GM21367 (cell line): ENCODE measurements around the gene GALNT9.

ENCODE experiments used
- ATAC-seq: cut with Tn5 transposase; IDR thresholded peaks from one replicate; pipeline ENCODE4 v1.9.1; 2021; ENCODE audit not compliant: unreplicated experiment

The GALNT9 gene

GRCh38 chr12:132282031-132282949, 47.1 kb downstream of the GALNT9 start:
- no peak for ATAC-seq

GRCh38 chr12:132281038-132281437, 48.4 kb downstream of the GALNT9 start:
- no peak for ATAC-seq

- no peak for ATAC-seq
Measured at GRCh38 chr12:132280406-132280805, 49.0 kb downstream of the GALNT9 start.

- no peak for ATAC-seq
Measured at GRCh38 chr12:132279930-132280329, 49.5 kb downstream of the GALNT9 start.

GRCh38 chr12:132279184-132279889, 50.1 kb downstream of the GALNT9 start:
- ATAC-seq = no peak

GRCh38 chr12:132278401-132279183, 50.8 kb downstream of the GALNT9 start:
- no peak for ATAC-seq

GRCh38 chr12:132277949-132278348, 51.4 kb downstream of the GALNT9 start:
- ATAC-seq = no peak

- ATAC-seq = no peak
Measured at GRCh38 chr12:132277374-132277941, 51.9 kb downstream of the GALNT9 start.

- no peak for ATAC-seq
Measured at GRCh38 chr12:132276827-132277373, 52.5 kb downstream of the GALNT9 start.

GRCh38 chr12:132276066-132276826, 53.1 kb downstream of the GALNT9 start:
- no peak for ATAC-seq

- no peak for ATAC-seq
Measured at GRCh38 chr12:132275631-132276030, 53.8 kb downstream of the GALNT9 start.

GRCh38 chr12:132275110-132275531, 54.3 kb downstream of the GALNT9 start:
- ATAC-seq = no peak

- no peak for ATAC-seq
Measured at GRCh38 chr12:132273992-132274334, 55.4 kb downstream of the GALNT9 start.

GRCh38 chr12:132272711-132273110, 56.7 kb downstream of the GALNT9 start:
- no peak for ATAC-seq

GRCh38 chr12:132271755-132272092, 57.7 kb downstream of the GALNT9 start:
- no peak for ATAC-seq

- ATAC-seq = no peak
Measured at GRCh38 chr12:132270969-132271754, 58.2 kb downstream of the GALNT9 start.

- ATAC-seq = no peak
Measured at GRCh38 chr12:132270516-132270915, 58.9 kb downstream of the GALNT9 start.

GRCh38 chr12:132269271-132269968, 60.0 kb downstream of the GALNT9 start:
- ATAC-seq = no peak

GRCh38 chr12:132268674-132269073, 60.7 kb downstream of the GALNT9 start:
- no peak for ATAC-seq
